ENCODE data around the gene SUGCT.

SUGCT gene

DNA sequence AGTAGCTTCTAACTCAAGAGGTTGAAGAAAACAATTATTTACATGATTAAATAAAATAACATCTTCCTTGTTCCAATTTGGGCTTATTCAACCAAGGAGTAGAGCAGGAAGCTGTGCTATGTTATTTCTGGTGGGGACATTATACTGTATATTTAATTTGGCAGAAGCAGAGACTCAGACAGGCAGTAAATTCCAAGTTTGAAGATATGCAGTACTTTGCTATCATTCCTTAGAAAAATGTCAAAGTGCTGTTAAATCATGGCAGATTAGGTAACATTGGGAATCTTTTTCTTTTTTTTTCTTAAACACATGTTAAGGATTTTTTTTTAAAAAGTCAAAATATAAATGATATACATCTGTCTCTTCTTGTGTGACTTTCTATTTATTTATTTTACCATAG lies 190.1 kb downstream of the SUGCT start:
- no peak for DNase-seq (ENCODE audit: low read depth, low spot score)

DNA sequence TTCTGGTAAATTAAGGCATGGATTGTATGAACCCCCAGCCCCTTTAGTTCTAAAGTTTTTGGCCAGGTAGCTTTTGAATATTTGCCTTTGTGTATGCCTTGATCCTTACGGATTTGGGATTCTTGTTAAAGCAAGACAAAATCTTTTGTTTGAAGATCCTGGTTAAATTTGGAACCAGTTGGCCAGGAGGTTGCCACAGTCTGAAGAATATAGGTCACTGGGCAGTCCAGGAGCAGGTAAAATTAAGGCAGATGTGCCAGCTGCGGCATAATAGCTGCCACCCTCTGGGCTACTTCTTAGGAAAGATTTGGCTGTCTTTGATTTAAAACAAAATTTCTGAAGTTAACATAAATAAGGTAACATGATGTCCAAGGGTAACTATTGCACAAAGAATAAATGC lies 192.3 kb downstream of the SUGCT start:
- no peak for DNase-seq (ENCODE audit: low read depth, low spot score)

DNA sequence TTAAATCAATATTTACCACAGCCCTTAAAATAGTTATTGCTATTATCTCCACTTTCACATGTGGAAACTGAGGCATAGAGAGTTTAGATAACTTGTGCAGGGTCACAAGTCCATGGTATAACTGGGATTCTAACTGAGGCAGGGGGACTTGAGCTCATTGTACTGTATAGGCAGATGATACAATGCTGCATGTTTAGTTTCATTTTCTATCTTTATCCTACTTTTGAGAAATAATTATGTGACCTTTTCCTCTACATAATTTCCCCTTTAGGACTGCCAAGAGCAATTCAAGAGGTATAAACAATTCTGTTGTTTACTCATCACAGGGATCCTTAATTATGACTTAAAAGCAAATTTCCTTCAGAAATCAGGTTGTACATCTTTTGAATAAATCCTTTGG lies 193.1 kb downstream of the SUGCT start:
- no peak for DNase-seq (ENCODE audit: low read depth, low spot score)

DNA sequence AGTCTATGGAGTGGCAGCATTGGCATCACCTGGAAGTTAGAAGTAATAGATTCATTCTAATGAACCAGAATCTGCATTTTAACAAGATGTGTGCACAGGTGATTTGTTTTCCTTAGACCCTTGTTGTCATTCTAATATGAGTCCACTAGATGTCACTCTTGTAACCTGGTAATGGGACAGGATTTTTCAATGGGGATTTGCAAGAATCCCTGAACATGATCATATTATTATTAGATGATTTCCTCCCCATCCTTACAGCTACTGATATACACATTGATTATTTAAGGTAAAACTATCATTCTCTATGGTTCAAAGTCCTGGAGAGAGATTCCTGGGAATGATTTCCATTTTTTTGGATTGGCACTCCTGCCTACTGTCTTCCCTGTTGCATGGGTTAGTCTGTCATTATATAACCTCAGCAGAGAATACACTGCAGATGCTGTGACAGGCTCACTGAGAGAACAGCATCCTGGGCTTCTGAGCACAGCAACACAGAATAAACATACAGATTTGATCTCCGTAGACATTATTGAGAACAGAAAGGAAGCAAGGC lies 194.9 kb downstream of the SUGCT start:
- peak; percentile 25 for DNase-seq (ENCODE audit: low read depth, low spot score)

DNA sequence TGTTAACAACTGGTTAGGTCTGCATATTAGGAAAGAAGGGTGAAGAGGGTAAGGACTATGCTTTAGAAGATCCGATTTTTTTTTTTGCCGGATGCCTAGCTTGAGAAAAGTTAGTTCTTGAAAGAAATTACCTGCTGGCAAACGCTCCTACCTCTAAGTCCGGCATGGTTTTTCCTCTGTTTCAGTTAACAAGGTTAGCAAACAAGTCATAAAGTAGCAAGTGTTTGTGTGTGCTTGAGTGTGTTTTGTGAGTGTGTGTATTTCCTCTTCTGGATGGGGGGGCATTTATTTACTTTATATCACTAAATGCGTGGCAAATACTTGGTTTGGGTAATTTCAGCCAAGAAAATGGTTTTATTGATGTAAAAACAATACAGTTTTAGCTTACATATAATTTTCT lies 195.6 kb downstream of the SUGCT start:
- DNase-seq (ENCODE audit: low read depth, low spot score): no peak

DNA sequence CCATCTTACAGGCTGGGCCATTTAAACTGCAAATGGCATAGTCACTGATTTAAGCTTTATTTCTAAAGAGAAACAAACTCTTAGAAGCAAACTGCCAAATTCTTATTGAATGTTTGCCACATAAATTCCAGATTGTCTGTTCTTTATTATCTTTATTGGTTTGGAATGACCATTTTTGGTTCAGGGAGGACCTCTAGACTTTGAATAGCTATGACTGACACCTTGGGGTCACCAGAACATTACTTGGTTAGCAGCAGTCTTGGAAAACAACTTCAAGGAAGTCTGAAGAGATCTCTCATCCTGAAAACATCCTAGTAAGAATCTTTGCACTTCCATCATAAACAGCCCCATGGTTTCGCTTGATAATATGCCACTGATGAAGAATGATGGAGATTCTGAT lies 197.1 kb downstream of the SUGCT start:
- DNase-seq (ENCODE audit: low read depth, low spot score): no peak

DNA sequence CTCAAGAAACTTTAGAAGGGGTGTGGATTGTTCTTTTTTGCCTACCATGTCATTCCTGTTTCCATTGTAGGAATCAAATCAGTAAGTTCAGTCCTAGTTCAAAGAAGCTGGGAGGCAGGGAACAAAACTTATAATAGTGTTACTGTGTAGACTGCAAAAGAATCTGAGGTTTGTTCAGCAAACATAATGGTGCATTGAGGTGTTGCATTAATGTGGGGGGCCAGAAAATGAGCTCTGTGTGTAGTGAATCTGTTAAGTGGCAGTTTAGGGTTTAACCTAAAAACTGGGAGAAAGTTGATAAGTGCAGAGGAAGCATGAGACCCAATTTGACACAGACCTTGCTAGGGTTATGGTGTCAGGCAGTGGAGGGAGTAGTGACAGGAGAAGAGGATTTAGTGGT lies 197.7 kb downstream of the SUGCT start:
- no peak for DNase-seq (ENCODE audit: low read depth, low spot score)

DNA sequence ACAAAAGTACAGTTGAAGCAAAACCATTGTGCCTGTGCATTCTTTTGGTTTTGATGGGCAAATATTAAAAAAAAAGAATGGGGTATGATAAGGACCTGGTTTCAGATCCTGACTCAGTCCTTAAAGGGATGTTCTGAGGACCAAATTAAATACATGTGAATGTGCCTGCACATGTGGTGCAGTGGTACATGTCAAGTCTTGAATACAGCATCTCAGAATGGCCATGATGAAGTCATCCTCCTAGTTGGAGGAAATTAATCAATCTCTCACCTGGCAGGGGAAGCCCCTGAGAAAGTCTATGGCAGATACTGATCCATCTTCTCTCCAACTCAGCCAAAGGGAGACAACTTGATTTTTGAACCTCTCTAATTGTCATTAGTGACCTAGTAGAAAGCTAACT lies 207.0 kb downstream of the SUGCT start:
- DNase-seq (ENCODE audit: low read depth, low spot score): no peak

DNA sequence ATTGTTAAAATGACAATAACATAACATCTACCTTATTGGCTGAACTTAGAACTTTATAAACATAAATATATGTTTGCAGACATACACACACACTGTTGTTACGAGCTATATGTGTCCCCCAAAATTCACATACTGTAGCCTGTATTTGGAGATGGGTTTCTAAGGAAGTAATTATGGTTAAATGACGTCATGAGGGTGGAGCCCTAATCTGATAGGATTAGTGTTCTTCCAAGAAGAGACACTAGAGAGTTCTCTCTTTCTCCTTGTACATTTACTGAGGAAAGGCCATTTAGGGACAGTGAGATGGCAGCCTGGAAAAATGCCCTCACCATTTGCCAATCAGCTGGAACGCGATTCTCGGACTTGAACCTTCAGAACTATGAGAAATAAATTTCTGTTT lies 211.7 kb downstream of the SUGCT start:
- DNase-seq (ENCODE audit: low read depth, low spot score): no peak

DNA sequence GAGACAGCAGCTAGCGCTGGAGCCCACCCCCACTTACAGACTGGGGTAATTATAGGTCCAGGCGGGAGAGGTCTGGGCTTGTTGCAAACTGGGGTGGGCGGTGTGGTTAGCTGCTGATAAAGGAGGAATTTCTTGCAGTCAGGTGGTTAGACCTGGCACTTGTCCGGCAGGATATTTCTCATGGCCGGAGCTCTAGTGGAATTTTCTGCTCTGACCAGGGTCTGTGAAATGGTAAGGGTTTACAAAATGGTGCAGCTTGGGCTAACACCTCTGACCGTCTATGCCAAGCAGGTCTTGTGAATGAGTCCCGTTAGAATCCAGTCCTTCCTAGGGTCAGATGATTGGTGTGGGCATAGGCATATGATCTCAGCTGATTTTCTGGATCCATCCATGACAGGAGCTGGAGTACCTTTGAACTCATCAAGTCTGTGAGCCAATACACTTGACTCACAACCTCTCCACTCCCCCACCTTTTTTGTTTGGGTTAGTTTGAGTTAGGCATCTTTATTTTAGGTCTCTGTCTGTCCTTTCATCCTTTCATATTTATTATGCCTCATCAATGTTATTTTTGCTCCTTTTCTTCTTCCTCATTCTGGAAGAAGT lies 213.4 kb downstream of the SUGCT start:
- DNase-seq (ENCODE audit: low read depth, low spot score): no peak

DNA sequence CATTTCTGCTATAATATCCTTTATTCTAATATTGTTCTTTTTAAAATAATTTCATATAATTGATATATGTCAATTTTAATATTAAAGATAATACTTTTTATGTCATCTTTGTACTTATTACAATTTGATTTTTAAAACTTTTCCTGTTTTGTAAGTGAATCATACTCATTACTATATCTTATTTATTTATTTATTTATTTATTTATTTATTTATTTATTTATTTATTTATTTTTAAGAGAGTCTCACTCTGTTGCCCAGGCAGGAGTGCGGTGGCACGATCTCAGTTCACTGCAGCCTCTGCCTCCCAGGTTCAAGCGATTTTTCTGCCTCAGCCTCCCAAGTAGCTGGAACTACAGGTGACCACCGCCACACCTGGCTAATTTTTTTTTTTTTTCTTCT lies 215.3 kb downstream of the SUGCT start:
- DNase-seq (ENCODE audit: low read depth, low spot score): no peak

DNA sequence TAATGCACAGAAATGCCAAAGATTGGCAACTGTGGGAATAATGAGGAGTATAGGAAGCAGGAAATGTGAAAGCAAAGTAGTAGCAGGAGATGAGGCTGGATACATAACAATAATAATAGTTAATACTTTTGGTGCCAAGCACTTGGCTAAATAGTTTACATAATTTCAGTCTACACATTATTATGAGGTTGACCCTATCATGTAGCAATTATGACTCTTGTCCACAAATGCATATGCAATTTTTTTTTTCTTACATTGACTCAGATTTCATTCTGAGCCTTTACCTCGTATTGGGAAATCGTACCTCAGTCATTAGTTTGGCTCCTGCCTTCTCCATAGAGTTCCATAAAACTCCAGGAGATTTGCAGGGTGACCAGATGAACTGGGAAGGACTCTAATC lies 219.9 kb downstream of the SUGCT start:
- no peak for DNase-seq (ENCODE audit: low read depth, low spot score)

DNA sequence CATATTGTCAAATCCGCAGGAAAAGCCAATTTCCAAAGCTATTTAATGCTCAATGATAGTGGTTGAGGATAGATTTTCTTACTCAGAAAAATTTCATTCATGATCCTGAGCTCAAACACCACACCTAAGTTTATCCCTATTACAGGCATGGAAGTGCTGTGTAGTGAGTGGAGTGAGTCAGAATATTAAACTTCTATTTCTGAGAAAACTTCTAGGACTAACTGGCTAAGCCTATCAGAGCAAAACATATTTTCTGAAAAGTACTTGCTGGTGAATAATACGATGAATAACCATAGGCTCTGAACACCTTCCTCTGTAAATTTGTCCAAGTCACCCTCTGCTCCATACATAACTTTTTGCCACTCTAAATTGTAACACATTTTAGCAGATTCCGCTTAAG lies 221.5 kb downstream of the SUGCT start:
- no peak for DNase-seq (ENCODE audit: low read depth, low spot score)

DNA sequence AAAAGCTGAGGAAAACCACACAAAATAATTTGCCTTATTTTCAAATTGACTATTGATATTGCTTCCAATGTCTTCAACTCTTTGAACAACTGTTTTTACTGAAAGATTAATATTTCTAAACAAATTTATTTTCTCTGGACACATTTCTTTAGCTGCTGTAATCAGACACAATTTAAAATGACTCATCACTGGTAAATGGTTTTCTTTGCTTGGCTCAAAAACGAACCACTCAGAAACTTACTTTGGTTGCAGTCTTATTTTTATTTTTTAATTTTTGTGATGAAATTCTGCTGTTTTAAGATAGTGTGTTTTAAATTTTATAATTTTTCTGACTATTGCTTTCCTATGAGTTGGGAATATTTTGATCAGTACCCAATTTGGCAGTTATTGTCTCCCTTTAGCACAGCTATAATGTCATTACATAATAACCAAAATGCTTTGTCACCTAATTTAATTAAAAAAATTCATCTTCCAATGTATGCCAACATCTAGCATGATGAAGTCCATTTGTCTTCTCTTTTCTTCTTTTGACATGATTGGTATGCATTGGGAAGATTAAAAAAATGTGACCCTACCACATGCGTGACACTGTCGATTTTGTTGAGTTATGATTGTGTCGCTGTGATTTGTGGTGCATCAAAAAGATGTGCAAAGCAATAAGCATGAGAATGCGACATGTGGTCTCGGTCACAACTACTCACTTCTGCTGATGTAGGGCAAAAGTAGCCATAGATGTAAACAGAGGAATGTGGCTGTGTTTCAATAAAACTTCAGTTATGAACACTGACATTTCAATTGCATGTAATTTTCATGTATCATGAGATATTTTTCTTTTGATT lies 222.3 kb downstream of the SUGCT start:
- DNase-seq (ENCODE audit: low read depth, low spot score): no peak

DNA sequence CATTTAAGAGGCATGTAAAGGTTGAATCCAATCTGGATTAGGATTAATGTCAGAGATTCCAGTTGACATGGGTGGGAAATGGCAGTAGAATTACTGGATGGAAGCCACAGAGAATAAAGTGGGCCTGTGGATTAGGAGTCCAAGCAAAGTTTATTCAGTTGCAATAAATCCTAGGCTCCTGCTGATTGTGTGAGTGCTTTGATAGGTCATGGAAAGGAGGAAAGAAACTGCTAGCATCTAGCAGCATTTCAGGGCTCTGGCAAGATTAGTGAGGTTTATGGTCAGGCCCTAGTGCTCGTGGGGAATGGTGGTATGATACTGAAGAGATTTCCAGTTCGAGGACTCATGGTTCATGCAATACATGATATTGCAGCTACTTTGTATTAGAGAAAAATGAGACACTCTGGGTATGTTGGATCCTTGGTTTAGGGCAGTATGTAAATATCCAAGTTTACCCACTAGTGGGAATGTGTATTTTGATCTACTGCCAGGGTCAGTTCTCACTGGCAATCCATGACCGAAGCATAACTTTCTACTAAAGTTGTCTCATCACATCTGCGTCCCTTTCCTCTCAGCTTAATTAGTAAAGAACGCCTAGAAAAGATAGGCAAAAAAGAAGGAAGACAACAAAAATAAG lies 235.0 kb downstream of the SUGCT start:
- DNase-seq (ENCODE audit: low read depth, low spot score): peak; percentile 24

DNA sequence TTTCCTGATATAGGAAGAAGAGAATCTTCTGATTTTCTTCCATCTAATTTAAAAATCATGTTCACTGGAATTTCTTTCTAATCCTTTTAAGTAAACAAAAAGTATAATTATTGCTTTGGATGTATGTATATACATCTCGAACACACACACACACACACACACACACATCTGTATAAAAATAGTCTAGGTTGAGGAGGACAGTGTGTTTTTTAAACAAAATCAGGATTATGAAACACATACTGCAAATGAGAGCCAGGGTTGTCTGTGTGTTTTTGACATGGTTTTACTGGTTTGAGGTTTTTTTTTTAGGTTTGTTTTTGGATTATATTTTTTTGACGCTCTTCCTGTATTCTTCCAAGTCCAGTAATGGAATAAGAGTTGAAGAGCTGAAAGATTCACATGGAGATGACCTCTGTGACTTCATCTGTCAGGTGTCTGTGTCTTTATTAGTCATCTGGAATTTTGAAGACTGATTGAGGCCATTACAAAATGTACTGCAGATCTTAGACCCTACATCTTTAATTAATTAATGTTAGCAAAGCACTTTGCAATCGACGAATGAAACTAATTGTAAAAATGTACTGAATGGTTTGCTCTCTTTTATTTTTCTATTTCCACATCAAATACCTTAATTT lies 237.1 kb downstream of the SUGCT start:
- DNase-seq (ENCODE audit: low read depth, low spot score): no peak

DNA sequence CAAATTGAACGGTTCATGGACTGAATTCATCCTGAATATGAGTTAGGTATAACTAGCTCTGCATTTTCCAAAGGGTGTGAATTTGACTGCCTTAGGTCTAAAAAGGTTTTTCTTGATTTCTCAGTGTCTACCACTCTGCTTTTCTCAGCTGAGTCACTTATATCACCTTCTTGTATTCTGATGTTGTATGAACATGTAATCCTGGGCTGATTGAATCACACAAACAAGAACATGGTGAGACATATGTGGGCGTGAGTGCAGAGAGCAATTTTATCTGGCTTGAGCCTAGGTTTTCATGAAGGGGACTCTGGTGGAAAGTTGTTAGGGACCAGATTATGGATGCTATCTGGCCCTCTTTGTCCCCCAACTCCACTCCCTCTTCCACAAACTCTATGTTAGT lies 239.8 kb downstream of the SUGCT start:
- DNase-seq (ENCODE audit: low read depth, low spot score): no peak

DNA sequence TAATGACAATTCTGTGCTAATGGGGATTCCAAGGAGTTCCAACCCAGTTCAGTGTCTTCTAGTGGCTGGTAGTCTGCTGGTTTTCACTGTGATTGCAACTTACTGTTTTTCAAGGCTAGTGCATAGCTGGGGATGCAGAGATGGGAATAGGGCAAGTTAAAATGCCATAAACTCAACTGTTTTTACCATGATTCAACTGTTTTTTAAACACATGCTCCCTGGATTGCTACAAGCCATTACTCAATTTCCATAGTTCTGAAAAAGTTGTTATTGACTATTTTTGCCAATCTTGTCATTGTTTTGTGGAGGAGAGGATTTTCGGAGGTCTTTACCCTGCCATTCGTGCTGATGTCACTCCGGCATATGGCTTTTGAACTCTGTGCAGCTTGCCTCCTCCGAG lies 245.3 kb downstream of the SUGCT start:
- no peak for DNase-seq (ENCODE audit: low read depth, low spot score)

DNA sequence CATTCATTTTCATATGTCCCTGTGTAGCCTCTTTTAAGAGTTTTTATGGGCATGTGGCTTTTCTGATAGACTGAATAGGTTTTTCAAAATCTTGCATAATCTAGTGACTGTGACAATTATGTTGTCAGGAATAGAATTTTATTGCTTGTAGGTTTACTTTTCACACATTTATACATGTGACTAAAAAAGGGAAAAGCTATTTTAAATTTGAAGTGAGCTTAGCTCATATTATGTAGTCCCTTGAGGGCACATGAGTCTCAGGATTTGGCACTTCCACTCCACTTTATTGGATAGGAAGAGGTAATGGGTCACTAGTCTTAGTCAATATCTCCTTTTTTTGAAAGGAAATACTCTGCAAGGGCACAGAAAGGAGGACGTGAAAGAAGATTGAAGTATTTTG lies 247.3 kb downstream of the SUGCT start:
- no peak for DNase-seq (ENCODE audit: low read depth, low spot score)

DNA sequence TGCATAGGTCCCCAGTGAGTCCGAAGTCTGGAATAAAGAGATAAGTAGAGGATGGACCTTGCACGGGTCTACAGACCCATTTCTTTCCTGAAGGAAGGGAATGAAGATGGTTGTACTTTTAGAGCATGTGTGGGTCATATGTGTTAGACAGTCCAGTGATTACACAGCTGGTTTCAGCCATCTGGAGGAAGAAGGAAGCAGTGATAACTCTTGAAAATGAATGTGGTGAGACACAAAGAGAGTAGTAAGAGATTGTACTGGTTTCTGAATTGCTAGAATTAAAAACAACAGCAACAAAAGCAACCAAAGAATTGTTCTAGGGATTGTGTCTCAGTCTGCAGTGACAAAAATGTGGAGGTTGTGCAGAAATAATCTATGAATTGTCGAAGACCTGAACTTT lies 258.9 kb downstream of the SUGCT start:
- no peak for DNase-seq (ENCODE audit: low read depth, low spot score)

DNA sequence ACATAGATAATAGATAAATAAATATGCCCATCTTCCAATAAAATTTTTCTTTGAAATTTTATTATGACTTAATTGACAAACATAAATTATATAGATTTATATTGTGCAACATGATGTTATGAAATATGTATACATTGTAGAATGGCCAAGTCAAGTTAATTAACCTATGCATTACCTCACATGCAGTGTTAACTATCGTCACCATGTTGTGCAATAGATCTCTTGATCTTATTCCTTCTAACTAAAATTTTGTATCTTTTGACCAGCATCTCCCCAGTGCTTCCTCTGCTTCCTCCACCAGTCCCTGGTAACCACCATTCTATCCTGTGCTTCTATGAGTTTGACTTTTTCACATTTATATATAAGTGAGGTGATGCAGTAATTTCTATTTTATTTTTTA lies 259.6 kb downstream of the SUGCT start:
- DNase-seq (ENCODE audit: low read depth, low spot score): no peak

DNA sequence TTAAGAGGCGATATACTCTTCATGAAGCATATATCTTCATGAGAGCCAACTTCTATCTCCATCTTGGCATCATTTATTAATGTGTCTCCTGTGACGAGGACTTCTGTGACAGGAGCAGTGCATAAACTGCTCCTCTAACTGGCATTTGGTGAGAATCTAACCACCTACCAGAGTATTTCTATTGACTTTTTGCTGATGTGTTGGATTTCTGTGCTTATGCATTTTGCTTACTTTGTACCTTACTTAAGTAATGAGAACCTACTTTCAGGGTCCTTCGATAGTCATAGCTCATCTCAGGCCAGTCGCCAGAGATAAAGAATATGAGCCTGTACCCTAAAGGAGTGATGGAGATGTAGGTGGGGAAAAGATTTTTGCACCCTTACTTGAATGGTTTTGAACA lies 265.7 kb downstream of the SUGCT start:
- DNase-seq (ENCODE audit: low read depth, low spot score): no peak

All from brain pericyte (primary cell).